ENCODE data around the gene ZNF200.
"Not testable (repeated sequence)": the region's sequence is repeated elsewhere in the genome, so short reads cannot be mapped to it uniquely, and the experiment has no call there.

DNA sequence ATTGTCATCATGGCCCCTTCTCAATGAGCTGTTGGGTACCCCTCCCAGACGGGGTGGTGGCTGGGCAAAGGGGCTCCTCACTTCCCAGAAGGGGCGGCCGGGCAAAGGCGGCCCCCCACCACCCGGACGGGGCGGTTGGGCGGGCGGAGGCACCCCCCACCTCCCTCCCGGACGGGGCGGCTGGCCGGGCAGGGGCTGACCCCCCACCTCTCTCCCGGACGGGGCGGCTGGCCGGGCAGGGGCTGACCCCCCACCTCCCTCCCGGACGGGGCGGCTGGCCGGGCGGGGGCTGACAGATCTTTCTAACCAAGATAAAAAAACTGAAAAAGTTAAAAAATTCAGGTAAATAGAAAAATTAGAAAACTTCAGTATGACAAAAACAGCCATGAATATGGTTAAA, 36.3 kb upstream of the ZNF200 start:
- TF ChIP-seq EZH2 (optimal IDR thresholded peaks at IDR 0.05; ENCODE audit: low read depth, low read length) = not testable (repeated sequence)
- TF ChIP-seq, protein P1, sequence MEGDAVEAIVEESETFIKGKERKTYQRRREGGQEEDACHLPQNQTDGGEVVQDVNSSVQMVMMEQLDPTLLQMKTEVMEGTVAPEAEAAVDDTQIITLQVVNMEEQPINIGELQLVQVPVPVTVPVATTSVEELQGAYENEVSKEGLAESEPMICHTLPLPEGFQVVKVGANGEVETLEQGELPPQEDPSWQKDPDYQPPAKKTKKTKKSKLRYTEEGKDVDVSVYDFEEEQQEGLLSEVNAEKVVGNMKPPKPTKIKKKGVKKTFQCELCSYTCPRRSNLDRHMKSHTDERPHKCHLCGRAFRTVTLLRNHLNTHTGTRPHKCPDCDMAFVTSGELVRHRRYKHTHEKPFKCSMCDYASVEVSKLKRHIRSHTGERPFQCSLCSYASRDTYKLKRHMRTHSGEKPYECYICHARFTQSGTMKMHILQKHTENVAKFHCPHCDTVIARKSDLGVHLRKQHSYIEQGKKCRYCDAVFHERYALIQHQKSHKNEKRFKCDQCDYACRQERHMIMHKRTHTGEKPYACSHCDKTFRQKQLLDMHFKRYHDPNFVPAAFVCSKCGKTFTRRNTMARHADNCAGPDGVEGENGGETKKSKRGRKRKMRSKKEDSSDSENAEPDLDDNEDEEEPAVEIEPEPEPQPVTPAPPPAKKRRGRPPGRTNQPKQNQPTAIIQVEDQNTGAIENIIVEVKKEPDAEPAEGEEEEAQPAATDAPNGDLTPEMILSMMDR (IDR thresholded peaks at IDR 0.05; ENCODE audit: low read length) = not testable (repeated sequence)
